Nephron progenitor cell (in vitro differentiated cells): ENCODE data around the gene CUBN.

ENCODE experiments used
- DNase-seq: peaks from one replicate; pipeline ENCODE4 v3.0.0; 2021
- H3K27ac Mint-ChIP-seq: 2 replicates; pipeline ENCODE4 v1.8.0; 2021; ENCODE audit warnings: mild to moderate bottlenecking, moderate library complexity, mixed read lengths
- H3K27me3 Mint-ChIP-seq: 2 replicates; pipeline ENCODE4 v1.8.0; 2021; ENCODE audit warnings: mild to moderate bottlenecking, low read depth, mixed read lengths; ENCODE audit not compliant: poor library complexity
- H3K36me3 Mint-ChIP-seq: 2 replicates; pipeline ENCODE4 v1.8.0; 2021; ENCODE audit warnings: low read depth, mixed read lengths
- H3K4me1 Mint-ChIP-seq: 2 replicates; pipeline ENCODE4 v1.8.0; 2021; ENCODE audit warnings: mixed read lengths
- H3K4me3 Mint-ChIP-seq: 2 replicates; pipeline ENCODE4 v1.8.0; 2021; ENCODE audit warnings: mild to moderate bottlenecking, moderate library complexity, mixed read lengths
- H3K9me3 Mint-ChIP-seq: 2 replicates; pipeline ENCODE4 v1.8.0; 2021; ENCODE audit warnings: mild to moderate bottlenecking, moderate library complexity, mixed read lengths
- TF ChIP-seq, protein P1 (sequence below): fragments of 200-600 bp; sonication (generic); IDR thresholded peaks from 2 replicates; pipeline ENCODE4 v1.5.0; 2021; ENCODE audit warnings: antibody characterized with exemption

CUBN gene

DNA sequence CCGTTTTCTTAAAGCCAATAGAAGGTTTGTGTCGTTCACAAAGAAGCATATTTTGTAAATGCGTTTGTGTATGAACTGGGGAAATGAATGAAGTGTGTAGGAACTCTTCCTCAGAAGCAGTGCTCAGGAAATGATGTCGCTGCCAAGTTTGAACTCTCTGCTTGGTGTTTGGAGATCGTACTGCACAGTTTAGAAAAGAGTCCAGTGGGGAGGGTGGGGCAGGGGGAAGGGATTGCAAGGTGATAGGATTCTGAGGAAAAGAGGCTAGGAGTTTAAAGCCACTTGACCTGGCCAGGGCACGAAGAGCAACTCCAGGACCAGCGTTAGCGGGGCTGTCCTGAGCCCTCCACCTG, 122.2 kb downstream of the CUBN start:
- H3K27me3 Mint-ChIP-seq, result peaks cover 3% of the 10 kb centered on the region
- H3K4me1 Mint-ChIP-seq, result peaks cover 44% of the 10 kb centered on the region
- no peak overlapping the region for H3K27ac Mint-ChIP-seq
- peaks cover 41% of the 10 kb centered on the region for H3K9me3 Mint-ChIP-seq
- H3K4me3 Mint-ChIP-seq, result no peak overlapping the region
- peaks cover 7% of the 10 kb centered on the region for H3K36me3 Mint-ChIP-seq
- TF ChIP-seq, protein P1, sequence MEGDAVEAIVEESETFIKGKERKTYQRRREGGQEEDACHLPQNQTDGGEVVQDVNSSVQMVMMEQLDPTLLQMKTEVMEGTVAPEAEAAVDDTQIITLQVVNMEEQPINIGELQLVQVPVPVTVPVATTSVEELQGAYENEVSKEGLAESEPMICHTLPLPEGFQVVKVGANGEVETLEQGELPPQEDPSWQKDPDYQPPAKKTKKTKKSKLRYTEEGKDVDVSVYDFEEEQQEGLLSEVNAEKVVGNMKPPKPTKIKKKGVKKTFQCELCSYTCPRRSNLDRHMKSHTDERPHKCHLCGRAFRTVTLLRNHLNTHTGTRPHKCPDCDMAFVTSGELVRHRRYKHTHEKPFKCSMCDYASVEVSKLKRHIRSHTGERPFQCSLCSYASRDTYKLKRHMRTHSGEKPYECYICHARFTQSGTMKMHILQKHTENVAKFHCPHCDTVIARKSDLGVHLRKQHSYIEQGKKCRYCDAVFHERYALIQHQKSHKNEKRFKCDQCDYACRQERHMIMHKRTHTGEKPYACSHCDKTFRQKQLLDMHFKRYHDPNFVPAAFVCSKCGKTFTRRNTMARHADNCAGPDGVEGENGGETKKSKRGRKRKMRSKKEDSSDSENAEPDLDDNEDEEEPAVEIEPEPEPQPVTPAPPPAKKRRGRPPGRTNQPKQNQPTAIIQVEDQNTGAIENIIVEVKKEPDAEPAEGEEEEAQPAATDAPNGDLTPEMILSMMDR, result no peak
- no peak for DNase-seq

DNA sequence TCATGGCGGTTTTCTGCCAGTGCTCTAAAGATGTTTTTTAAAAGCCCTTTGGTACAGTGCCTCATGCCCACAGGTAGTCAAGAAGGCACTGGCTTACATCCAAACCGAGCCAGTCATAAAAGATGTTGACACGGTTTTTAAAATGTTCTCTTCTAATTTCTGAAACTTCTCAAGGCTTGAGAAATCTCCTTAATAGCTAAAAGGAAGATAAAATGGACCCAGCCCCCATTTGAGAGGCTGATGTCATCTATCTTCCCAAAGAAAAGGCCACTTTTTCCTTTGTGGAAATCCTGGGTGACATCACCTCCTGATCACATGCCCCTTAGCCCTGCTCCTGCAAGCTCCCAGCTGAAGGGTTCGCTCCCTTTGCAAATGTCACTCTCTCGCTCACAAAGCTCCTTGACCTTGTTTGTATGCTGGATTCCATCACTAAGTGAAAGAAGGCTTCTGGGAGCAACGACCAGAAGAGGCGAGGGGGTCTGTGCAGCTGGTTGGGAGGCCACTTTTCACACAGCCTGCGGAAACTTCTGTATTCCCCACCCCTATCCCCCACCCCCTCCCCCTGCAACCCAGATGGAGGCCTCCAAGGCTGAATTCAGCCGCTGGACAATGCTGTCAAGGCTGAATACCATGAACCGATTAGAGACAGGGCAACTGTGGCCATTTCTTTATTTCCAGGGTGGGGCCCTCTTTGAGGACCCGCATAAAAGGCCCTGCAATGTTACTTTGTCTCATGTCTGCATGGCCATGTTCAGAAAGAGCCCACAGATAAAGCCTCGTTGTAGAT, 122.8 kb downstream of the CUBN start:
- TF ChIP-seq, protein P1, result no peak
- H3K4me1 Mint-ChIP-seq, result peaks cover 49% of the 10 kb centered on the region

DNA sequence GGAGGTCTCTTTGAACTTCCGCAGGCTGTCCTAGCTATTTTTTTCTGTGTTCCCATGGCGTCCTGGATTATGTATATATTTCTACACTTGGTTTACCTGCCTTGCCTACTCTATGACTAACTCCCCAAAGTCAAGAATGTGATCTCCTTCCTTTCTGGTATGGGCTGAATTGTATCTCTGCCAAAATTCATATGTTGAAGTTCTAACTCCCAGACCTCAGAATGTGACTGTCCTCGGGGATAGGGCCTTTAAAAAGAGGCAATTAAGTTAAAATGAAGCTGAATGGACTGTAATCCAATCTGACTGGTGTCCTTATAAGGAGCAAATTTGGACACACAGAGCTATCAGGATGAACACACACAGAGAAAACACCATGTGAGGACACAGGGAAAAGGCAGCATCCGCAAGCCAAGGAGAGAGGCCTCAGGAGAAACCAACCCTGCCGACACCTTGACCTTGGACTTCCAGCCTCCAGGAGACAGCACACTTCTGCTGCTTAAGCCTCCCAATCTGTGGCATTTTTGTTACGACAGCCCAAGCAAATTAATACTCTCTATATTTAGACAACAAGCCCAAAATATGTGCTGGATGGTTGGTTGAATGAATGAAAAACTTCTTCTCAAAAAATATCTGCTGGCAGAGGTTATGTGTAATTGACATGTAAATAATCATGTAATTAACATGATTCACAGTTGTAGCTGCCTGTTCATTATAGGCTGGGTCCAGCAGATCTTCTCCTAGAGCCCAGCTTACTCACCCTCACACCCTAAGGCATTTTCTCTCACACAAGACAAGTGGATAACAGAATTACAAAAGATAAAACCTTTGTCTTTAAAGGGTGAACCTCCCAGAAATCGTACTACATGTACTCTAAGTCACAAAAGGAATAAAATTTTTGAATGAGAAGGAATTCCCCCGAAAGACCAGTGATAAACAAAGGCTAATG, 123.7 kb downstream of the CUBN start:
- Mint-ChIP-seq H3K4me3 (no peak overlapping the region), H3K27ac (no peak overlapping the region), H3K4me1 (peaks cover 49% of the 10 kb centered on the region), H3K36me3 (peaks cover under 1% of the 10 kb centered on the region), H3K9me3 (peaks cover 28% of the 10 kb centered on the region), H3K27me3 (no peaks in the 10 kb centered on the region)
- DNase-seq, result no peak
- TF ChIP-seq, protein P1, result no peak

More for the DNA sequence above, 122.8 kb downstream of the CUBN start:
- H3K27me3 Mint-ChIP-seq, result peaks cover 3% of the 10 kb centered on the region
- peaks cover 7% of the 10 kb centered on the region for H3K36me3 Mint-ChIP-seq
- no peak overlapping the region for H3K4me3 Mint-ChIP-seq
- H3K27ac Mint-ChIP-seq, result no peak overlapping the region
- DNase-seq, result no peak
- peaks cover 36% of the 10 kb centered on the region for H3K9me3 Mint-ChIP-seq

DNA sequence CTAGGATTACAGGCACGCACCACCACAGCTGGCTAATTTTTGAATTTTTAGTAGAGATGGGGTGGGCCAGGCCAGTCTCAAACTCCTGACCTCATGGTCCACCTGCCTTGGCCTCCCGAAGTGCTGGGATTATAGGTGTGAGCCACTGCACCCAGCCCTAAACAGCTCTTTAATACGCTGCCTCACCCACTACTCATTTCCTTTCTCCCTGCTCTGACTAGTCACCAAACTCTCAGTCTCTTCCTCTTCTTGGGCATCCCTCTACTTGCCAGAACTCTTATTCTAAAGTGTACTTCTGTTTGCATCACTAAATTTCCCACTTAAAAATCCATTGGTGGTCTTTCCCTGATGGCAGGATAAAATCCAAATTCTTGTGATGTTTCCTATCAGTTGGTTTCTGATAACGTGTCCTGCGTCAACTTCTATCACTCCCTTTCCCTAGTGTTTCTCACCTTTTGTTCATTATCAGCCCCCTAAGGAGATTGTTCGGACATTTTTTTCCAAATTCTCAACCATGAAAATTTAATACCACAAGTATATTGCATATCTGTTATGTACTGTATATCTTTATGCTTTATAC, 124.7 kb downstream of the CUBN start:
- Mint-ChIP-seq H3K27ac (no peak overlapping the region), H3K4me1 (peaks cover 54% of the 10 kb centered on the region), H3K36me3 (no peaks in the 10 kb centered on the region), H3K27me3 (no peaks in the 10 kb centered on the region), H3K4me3 (no peak overlapping the region), H3K9me3 (peaks cover 29% of the 10 kb centered on the region)
- TF ChIP-seq, protein P1, result no peak
- no peak for DNase-seq

DNA sequence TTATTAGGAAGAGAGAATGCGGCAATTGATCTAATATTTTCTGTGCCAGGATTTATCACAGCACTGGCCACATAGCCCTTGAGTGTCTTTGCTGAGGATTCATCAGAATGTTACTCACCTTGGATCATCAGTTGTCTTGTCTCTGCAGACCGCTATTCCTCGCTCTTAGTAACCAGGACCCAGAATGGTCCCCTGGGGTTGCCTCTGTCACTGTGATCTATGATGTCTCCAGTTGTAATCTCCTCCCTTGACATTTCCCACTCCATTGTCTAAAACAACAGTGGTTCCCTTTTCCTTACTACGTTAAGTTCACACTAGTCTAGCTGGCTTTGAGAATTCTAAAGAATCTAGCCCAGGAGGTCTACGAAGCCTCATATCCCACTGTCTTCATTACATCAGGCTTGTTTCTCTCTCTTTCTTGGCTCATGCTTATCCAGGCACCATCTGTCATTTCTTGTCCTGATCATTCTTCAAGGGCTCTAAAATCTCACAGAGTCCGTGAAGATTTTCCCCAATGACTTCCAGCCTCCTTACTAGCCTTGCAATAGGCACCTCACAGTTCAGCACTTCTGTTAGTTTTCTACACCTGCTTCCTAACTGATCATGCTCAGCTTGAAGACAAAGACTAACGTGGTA, 125.8 kb downstream of the CUBN start:
- Mint-ChIP-seq H3K27me3 (no peaks in the 10 kb centered on the region), H3K36me3 (no peaks in the 10 kb centered on the region), H3K4me1 (peaks cover 54% of the 10 kb centered on the region), H3K9me3 (peaks cover 29% of the 10 kb centered on the region), H3K4me3 (peak overlapping the region; percentile 9), H3K27ac (peak overlapping the region; percentile 76)
- peak; percentile 46 for DNase-seq
- TF ChIP-seq, protein P1, result no peak
